ENCODE data around the gene SCO2.

SCO2 gene

GRCh38 chr22:50570861-50571260 lies 45.5 kb upstream of the SCO2 start:
- H3K4me3 ChIP-seq (ENCODE audit: low read depth, low read length) = no peak overlapping the region
- CTCF ChIA-PET = interaction anchor here (8.8 kb wide), 1 partner anchor 6 kb away, joined by 124 read pairs; the partner anchor contains the start of gene SYCE3
- TF ChIP-seq CTCF (IDR thresholded peaks at IDR 0.05; ENCODE audit: insufficient read depth, low read length, missing control alignments) = no peak
- POLR2A ChIA-PET = no interaction called here
- no peak for DNase-seq (ENCODE audit: low read depth, low spot score)

GRCh38 chr22:50569896-50570535 lies 44.6 kb upstream of the SCO2 start:
- ChIA-PET CTCF (interaction anchor here (1.0 to 1.8 kb wide), 4 partner anchors 9 to 51 kb away, joined by 3 to 7 read pairs (median 4); partner anchors contain the start of gene KLHDC7B), POLR2A (no interaction called here)
- TF ChIP-seq CTCF (IDR thresholded peaks at IDR 0.05; ENCODE audit: insufficient read depth, low read length, missing control alignments) = no peak
- no peak for DNase-seq (ENCODE audit: low read depth, low spot score)
- no peak overlapping the region for H3K4me3 ChIP-seq (ENCODE audit: low read depth, low read length)

- ChIA-PET POLR2A (no interaction called here), CTCF (interaction anchor here (1.1 to 1.8 kb wide), 4 partner anchors 9 to 52 kb away, joined by 3 to 7 read pairs (median 4); no protein-coding TSS in a partner anchor)
- H3K4me3 ChIP-seq (ENCODE audit: low read depth, low read length) = no peak overlapping the region
- no peak for DNase-seq (ENCODE audit: low read depth, low spot score)
- no peak for TF ChIP-seq CTCF (IDR thresholded peaks at IDR 0.05; ENCODE audit: insufficient read depth, low read length, missing control alignments)
Measured at GRCh38 chr22:50569041-50569459, 43.7 kb upstream of the SCO2 start.

DNA sequence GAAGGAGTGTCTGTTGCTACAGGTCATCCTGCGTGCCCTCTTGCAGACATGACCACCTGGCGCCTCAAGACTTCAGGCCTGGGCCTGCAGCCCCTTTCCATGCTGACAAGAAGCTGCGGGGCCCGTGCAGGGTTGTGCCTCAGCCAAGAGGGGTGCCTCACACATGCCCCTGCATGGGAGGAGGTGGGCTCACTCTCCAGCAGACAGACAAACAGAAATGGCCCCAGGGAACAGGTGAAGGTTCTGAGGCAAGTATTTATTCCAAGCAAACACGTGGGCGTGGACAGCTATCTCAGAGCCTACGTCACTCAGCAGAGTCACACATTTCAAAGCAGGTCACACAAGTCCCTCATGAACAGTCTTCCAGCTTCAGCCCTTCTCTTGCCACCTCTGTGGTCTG lies 43.2 kb upstream of the SCO2 start:
- TF ChIP-seq CTCF (IDR thresholded peaks at IDR 0.05; ENCODE audit: insufficient read depth, low read length, missing control alignments) = no peak
- DNase-seq (ENCODE audit: low read depth, low spot score) = no peak
- ChIA-PET POLR2A (no interaction called here), CTCF (interaction anchor here (1.2 to 1.8 kb wide), 3 partner anchors 9 to 11 kb away, joined by 3 to 7 read pairs (median 4); no protein-coding TSS in a partner anchor)
- H3K4me3 ChIP-seq (ENCODE audit: low read depth, low read length) = no peak overlapping the region

GRCh38 chr22:50567721-50568252 lies 42.4 kb upstream of the SCO2 start:
- no peak overlapping the region for H3K4me3 ChIP-seq (ENCODE audit: low read depth, low read length)
- DNase-seq (ENCODE audit: low read depth, low spot score) = no peak
- no peak for TF ChIP-seq CTCF (IDR thresholded peaks at IDR 0.05; ENCODE audit: insufficient read depth, low read length, missing control alignments)
- CTCF ChIA-PET = interaction anchor here (1.2 kb wide), 1 partner anchor 12 kb away, joined by 5 read pairs; no protein-coding TSS in a partner anchor
- POLR2A ChIA-PET = no interaction called here

GRCh38 chr22:50564289-50564688 lies 38.9 kb upstream of the SCO2 start:
- no peak overlapping the region for H3K4me3 ChIP-seq (ENCODE audit: low read depth, low read length)
- DNase-seq (ENCODE audit: low read depth, low spot score) = no peak
- TF ChIP-seq CTCF (IDR thresholded peaks at IDR 0.05; ENCODE audit: insufficient read depth, low read length, missing control alignments) = no peak
- POLR2A ChIA-PET = interaction anchor here (0.7 kb wide), 1 partner anchor 34 kb away, joined by 3 read pairs; the partner anchor contains the start of gene TYMP
- CTCF ChIA-PET = interaction anchor here (2.2 to 5.1 kb wide), 4 partner anchors 9 to 39 kb away, joined by 15 to 124 read pairs (median 17); partner anchors contain the start of genes CPT1B, KLHDC7B and SCO2

All from AG04449 (cell line).